Esophagus (tissue), 2 donors: ENCODE measurements around the gene SEMA3F. TPM values are rescaled to one million over a fixed set of nuclear protein-coding genes. Genes with fewer than 3 reads are reported as not detected.

Experiments
- H3K27ac ChIP-seq, 2 donors: one replicate each; pipeline ENCODE4 v1.5.1; 2013; ENCODE audit warnings: low read depth in 2 of 2, mild to moderate bottlenecking in 2 of 2, inconsistent platforms in 1 of 2, low read length in 1 of 2, moderate library complexity in 1 of 2
- H3K27me3 ChIP-seq, 2 donors: one replicate each; pipeline ENCODE4 v1.6.1; 2013; ENCODE audit warnings: low read length in 2 of 2, control low read depth in 1 of 2, mild to moderate bottlenecking in 1 of 2; ENCODE audit not compliant: insufficient read depth in 2 of 2, control insufficient read depth in 1 of 2
- H3K36me3 ChIP-seq, 2 donors: one replicate each; pipeline ENCODE4 v1.6.1; 2013; ENCODE audit warnings: low read length in 1 of 2; ENCODE audit not compliant: control insufficient read depth in 2 of 2, insufficient read depth in 2 of 2
- H3K4me1 ChIP-seq, 2 donors: one replicate each; pipeline ENCODE4 v1.6.1; 2013; ENCODE audit warnings: low read length in 1 of 2; ENCODE audit not compliant: control insufficient read depth in 2 of 2, insufficient read depth in 2 of 2
- H3K4me3 ChIP-seq, 2 donors: one replicate each; pipeline ENCODE4 v1.5.1; 2013; ENCODE audit warnings: low read length in 2 of 2, mild to moderate bottlenecking in 2 of 2, low read depth in 1 of 2, moderate library complexity in 1 of 2
- H3K9me3 ChIP-seq, 2 donors: one replicate each; pipeline ENCODE4 v1.6.1; 2013; ENCODE audit warnings: mild to moderate bottlenecking in 2 of 2, low read depth in 1 of 2, low read length in 1 of 2, moderate library complexity in 1 of 2; ENCODE audit not compliant: control insufficient read depth in 2 of 2, insufficient read depth in 1 of 2
- WGBS, 2 donors: extraction: QIAGEN DNeasy Blood & Tissue Kit; methylation state at CpG; one replicate each; pipeline ENCODE4 v1.1.7; 2013; 5-methylcytosine and 5-hydroxymethylcytosine counted together
- polyA plus RNA-seq, 2 donors: library from polyadenylated mRNA; stranded (reverse); fragments of 200-250 nt; gene quantifications; one replicate each; pipeline ENCODE4 v1.2.3, GENCODE V29; 2013
- donor health status: healthy with polysubstance abuse.
- donor health status: Bipolar disorder and iron deficiency.

SEMA3F gene
- polyA plus RNA-seq, 2 donors: 55.4 to 79.6 TPM

DNA sequence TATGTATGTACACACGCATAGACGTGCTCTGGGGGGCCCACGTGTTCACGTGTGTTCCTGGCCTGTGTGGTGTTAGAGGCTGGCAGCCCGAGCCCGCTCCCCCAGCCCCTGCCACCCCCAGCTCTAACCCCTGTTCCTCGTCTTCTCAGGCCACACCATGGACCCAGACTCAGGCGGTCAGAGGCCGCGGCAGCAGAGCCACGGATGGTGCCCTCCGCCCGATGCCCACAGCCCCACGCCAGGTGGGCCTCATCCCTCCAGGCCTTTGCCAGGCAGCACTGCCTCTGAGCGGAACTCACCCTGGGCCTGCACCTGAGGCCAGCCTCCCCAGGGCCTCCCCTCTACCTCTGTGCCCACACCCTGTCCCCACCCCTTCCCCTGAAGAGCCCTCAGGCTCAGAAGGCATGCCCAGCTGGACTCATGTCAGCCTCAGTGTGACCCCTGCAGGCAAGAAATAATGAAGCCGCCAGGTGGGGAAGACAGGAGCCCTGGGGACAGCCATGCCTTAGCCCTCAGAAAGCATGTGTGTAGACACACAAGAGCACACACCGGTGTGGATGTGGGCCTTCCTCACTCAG lies 19.9 kb downstream of the SEMA3F start:
- Histone ChIP-seq H3K9me3 (no peaks in the 10 kb centered on the region), H3K27me3 (no peaks in the 10 kb centered on the region), H3K27ac (peak overlapping the region in 1 of 2 donors; percentile 98), H3K36me3 (peaks cover 11 to 44% of the 10 kb centered on the region in 2 donors), H3K4me1 (peaks cover 5 to 28% of the 10 kb centered on the region in 2 donors), H3K4me3 (no peak overlapping the region)
- 87 to 89% methylated on average over 15 to 17 of the region's 17 CpGs for WGBS, 2 donors

DNA sequence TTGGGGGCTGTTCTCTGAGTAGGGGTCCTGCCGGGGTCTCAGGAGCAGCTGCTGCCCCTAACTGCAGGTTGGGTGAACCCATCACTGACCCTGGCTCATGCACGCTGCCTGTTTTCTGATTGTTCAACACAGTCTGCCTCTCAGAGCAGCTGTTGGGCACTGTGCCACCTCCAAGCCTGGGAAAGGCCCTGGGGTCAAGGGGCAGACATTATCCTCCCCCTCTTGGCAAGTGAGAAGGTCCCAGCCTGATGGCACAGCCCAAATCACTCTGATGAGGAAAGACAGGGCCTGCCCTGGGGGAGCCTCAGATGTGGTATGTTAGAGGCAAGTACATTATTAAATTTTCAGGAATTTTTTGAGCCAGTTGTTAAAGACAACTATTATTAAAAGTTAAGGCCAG lies 22.2 kb downstream of the SEMA3F start:
- Histone ChIP-seq H3K27me3 (no peaks in the 10 kb centered on the region), H3K4me1 (peaks cover 3 to 7% of the 10 kb centered on the region in 2 donors), H3K27ac (no peak overlapping the region), H3K9me3 (no peaks in the 10 kb centered on the region), H3K4me3 (no peak overlapping the region), H3K36me3 (peaks cover 11 to 44% of the 10 kb centered on the region in 2 donors)
- WGBS, 2 donors: 67 to 71% methylated on average over 2 of the region's 2 CpGs

DNA sequence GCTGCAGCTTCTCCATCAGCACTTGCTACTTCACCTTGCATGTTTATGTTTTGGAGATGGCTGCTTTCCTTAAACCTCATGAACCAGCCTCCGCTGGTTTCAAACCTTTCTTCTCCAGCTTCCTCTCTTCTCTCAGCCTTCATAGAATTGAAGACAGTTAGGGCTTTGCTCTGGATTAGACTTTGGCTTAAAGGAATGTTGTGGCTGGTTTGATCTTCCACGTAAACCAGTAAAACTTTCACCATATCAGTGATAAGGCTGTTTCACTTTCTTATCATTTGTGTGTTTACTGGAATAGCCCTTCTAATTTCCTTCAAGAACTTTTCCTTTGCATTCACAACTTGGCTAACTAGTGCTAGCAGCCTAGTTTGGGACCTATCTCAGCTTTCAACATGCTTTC lies 24.6 kb downstream of the SEMA3F start:
- WGBS, 2 donors: 27 to 37% methylated on average over 2 of the region's 2 CpGs

DNA sequence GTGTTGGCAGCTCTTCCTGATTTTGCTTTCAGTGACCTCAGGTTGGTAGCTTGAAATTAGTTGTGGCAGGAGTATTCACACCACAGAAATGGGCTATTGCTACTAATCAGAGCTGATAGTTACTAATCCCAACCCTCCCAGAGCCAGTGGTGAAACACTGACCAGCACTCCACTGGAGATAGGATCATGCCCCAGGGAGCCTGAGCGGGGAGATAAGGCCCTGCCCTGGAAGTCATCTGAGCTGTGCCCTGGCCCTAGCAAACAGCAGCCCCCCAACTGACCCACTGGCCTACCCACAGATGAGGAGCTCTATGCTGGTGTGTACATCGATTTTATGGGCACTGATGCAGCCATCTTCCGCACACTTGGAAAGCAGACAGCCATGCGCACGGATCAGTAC lies 26.9 kb downstream of the SEMA3F start:
- no peaks in the 10 kb centered on the region for H3K27me3 ChIP-seq
- peaks cover 7 to 56% of the 10 kb centered on the region in 2 donors for H3K36me3 ChIP-seq
- no peak overlapping the region for H3K4me3 ChIP-seq
- WGBS, 2 donors: 92 to 94% methylated on average over 5 of the region's 5 CpGs
- H3K27ac ChIP-seq: no peak overlapping the region
- H3K4me1 ChIP-seq: peaks cover 4 to 15% of the 10 kb centered on the region in 2 donors
- H3K9me3 ChIP-seq: no peaks in the 10 kb centered on the region

More for the DNA sequence above, 24.6 kb downstream of the SEMA3F start:
- H3K4me3 ChIP-seq: no peak overlapping the region
- no peaks in the 10 kb centered on the region for H3K27me3 ChIP-seq
- no peaks in the 10 kb centered on the region for H3K9me3 ChIP-seq
- no peak overlapping the region for H3K27ac ChIP-seq
- peaks cover 4 to 13% of the 10 kb centered on the region in 2 donors for H3K4me1 ChIP-seq
- peaks cover 7 to 55% of the 10 kb centered on the region in 2 donors for H3K36me3 ChIP-seq

DNA sequence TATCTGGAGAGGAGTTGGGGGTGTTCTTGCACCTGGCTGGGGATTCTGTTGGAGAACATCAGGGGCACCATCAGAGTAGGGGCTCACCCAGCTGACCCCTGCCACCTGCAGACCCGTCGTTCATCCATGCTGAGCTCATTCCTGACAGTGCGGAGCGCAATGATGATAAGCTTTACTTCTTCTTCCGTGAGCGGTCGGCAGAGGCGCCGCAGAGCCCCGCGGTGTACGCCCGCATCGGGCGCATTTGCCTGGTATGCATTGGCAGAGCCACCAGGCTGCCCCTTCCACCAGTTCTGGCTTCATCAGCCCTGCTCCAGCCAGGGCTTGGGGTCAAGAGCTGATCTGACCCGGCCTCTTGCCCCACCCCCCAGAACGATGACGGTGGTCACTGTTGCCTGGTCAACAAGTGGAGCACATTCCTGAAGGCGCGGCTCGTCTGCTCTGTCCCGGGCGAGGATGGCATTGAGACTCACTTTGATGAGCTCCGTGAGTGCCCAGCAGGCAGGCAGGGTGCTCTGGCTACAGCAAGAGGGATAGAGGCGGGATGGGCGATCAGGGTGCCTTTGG lies 27.5 kb downstream of the SEMA3F start:
- 87 to 88% methylated on average over 26 of the region's 26 CpGs for WGBS, 2 donors
- Histone ChIP-seq H3K27ac (no peak overlapping the region), H3K4me3 (no peak overlapping the region), H3K36me3 (peaks cover 4 to 55% of the 10 kb centered on the region in 2 donors), H3K9me3 (no peaks in the 10 kb centered on the region), H3K4me1 (peaks cover 4 to 15% of the 10 kb centered on the region in 2 donors), H3K27me3 (no peaks in the 10 kb centered on the region)

DNA sequence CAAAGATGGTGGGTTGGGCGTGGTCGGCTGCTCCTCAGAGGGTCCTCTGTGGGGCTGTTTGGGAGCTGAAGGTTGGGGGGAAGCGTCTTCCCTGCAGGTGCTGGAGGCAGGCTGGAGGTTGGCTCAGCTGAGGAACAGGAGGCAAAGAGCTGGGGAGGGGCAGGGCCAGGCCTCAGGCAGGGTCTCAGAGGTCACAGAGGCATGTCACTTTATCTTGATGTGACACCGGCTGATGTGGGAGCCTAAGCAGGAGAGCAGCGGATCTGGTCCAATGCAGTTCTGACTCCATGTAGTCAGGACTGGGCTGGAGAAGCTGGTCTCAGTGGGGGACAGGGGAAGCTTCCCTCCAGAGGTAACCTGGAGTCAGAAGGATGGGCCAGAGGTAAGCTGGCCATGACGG lies 28.6 kb downstream of the SEMA3F start:
- peaks cover 4 to 15% of the 10 kb centered on the region in 2 donors for H3K4me1 ChIP-seq
- peak overlapping the region; percentile 38 to 83 for H3K27ac ChIP-seq
- no peaks in the 10 kb centered on the region for H3K27me3 ChIP-seq
- no peaks in the 10 kb centered on the region for H3K9me3 ChIP-seq
- H3K36me3 ChIP-seq: peaks cover 4 to 60% of the 10 kb centered on the region in 2 donors
- H3K4me3 ChIP-seq: no peak overlapping the region
- WGBS, 2 donors: 83 to 87% methylated on average over 6 of the region's 6 CpGs

DNA sequence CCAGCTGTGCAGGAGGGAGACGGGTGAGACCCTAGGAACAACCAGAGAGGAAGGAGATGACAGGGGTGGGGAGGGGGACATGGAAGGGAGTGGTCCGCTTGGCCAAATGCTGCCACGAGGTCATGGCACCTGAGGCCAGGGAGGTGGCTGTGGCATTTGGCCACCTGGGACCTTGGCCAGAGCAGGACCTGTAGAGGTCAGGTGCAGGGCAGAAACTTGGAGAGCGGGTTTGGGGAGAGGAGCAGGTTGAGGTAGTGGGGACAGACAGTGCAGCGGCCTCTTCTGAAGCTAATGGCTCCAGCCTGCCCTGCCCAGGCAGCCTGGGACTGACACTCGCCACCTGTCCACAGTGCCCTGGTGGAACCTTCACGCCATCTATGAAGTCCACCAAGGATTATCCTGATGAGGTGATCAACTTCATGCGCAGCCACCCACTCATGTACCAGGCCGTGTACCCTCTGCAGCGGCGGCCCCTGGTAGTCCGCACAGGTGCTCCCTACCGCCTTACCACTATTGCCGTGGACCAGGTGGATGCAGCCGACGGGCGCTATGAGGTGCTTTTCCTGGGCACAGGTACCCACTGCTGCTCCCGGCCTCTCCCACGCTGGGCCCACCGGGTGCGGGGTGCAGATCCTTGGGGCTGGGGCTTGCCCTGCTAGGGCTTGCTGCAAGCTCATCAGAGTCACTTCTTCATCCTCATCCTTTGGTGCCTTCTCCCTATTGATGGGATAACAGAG lies 29.3 kb downstream of the SEMA3F start:
- Histone ChIP-seq H3K27ac (peak overlapping the region; percentile 38 to 83), H3K4me3 (no peak overlapping the region), H3K36me3 (peaks cover 4 to 62% of the 10 kb centered on the region in 2 donors), H3K27me3 (no peaks in the 10 kb centered on the region), H3K4me1 (peaks cover 4 to 15% of the 10 kb centered on the region in 2 donors), H3K9me3 (no peaks in the 10 kb centered on the region)
- 87 to 88% methylated on average over 21 of the region's 21 CpGs for WGBS, 2 donors

DNA sequence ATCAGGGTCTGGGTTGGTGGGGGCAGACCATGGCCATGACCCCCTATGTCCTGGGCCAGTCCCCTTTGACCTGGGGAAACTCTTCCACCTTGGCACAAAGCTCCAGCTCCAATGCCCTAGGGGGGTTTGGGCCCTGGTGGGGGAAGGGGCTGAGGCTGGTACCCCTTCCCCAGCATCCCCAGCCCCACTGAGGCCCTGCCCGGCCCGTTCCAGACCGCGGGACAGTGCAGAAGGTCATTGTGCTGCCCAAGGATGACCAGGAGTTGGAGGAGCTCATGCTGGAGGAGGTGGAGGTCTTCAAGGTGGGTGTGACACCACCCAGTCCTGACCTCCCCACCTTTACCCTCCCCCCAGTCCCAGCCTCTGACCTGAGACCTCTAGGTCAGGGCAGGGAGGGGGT lies 30.1 kb downstream of the SEMA3F start:
- Histone ChIP-seq H3K36me3 (peaks cover 4 to 60% of the 10 kb centered on the region in 2 donors), H3K27ac (peak overlapping the region in 1 of 2 donors; percentile 16), H3K4me1 (peaks cover 4 to 24% of the 10 kb centered on the region in 2 donors), H3K9me3 (no peaks in the 10 kb centered on the region), H3K4me3 (no peak overlapping the region), H3K27me3 (no peaks in the 10 kb centered on the region)
- 96 to 97% methylated on average over 4 of the region's 4 CpGs for WGBS, 2 donors

DNA sequence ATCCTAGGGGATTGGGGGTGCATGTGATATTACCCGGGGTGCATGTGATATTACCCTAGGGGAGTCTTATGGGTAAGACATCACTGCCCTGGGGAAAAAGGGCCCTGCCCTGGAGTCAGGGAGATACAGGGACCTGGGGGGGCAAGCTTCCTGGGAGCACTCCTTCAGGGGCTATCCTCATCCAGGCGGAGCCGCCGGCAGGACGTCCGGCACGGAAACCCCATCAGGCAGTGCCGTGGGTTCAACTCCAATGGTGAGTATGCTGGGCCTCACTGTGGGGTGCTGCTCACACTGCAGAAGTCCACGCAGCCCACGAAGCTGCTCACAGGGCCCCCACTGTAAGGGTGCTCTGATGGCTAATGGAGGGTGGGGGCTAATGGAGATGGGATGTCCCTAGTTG lies 31.0 kb downstream of the SEMA3F start:
- peaks cover 4 to 60% of the 10 kb centered on the region in 2 donors for H3K36me3 ChIP-seq
- peaks cover 4 to 24% of the 10 kb centered on the region in 2 donors for H3K4me1 ChIP-seq
- no peaks in the 10 kb centered on the region for H3K27me3 ChIP-seq
- no peak overlapping the region for H3K27ac ChIP-seq
- WGBS, 2 donors: 92 to 93% methylated on average over 10 of the region's 10 CpGs
- H3K9me3 ChIP-seq: no peaks in the 10 kb centered on the region
- H3K4me3 ChIP-seq: no peak overlapping the region
